NT2/D1 (cell line): Measurements from ENCODE around the gene CHEK2.
"Not testable (repeated sequence)": the region's sequence is repeated elsewhere in the genome, so short reads cannot be mapped to it uniquely, and the experiment has no call there.

Source experiments
- SUZ12 ChIP-seq: IDR thresholded peaks from 2 replicates; pipeline ENCODE4 v1.6.1; 2011; ENCODE audit not compliant: insufficient read length, insufficient read depth; ENCODE audit errors: extremely low read depth
- ZNF274 ChIP-seq: IDR thresholded peaks from 2 replicates; pipeline ENCODE4 v1.6.1; 2011; ENCODE audit warnings: mild to moderate bottlenecking, low read depth, low read length

DNA sequence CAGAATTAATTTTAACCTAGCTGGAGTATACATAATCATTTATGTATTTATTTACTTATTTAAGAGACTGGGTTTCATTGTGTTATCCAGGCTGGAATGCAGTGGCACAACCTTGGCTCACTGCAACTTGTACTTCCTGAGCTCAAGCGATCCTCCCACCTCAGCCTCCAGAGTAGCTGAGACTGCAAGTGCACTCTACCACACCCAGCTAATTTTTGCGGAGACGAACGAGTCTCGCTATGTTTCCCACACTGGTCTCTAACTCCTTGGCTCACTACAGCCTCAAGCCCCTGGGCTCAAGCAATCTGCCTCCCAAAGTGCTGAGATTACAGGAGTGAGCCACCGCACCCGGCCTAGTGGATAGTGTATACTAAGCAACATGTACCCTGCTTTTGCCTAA, 63.5 kb downstream of the CHEK2 start:
- TF ChIP-seq ZNF274, SUZ12: not testable (repeated sequence)
